B cell (primary cell): ENCODE results near the gene EFHC2.

Experiments
- CTCF ChIP-seq: fragments of 200-600 bp; IDR thresholded peaks from one replicate; pipeline ENCODE4 v1.8.0; 2022; ENCODE audit warnings: antibody characterized with exemption, mild to moderate bottlenecking
- EZH2 ChIP-seq: IDR thresholded peaks from 2 replicates; pipeline ENCODE4 v1.6.1; 2012; ENCODE audit warnings: borderline replicate concordance, low read depth, mild to moderate bottlenecking, moderate library complexity, low read length; ENCODE audit not compliant: insufficient read depth, poor library complexity, severe bottlenecking

DNA sequence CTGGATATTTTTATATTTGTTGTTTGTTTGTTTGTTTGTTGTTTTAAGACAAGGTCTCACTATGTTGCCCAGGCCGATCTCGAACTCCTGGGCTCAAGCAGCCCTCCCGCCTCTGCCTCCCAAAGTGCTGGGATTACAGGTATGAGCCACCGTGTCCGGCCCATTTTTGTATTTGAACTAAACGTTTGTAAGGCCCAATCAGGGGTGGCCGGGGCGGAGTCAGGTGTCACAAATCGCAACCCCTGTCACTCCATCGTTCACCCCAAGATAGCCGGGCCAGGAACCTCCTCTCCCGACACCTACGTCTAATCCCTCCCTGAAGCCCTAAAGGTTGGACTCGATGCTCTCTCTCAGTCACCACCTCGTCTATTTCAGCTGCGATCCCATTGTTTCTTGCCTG lies 722 bp upstream of the EFHC2 start:
- TF ChIP-seq EZH2 (no peak), CTCF (no peak)
